ENCODE results near the gene IARS1.

GRCh38 chr9:92312887-92313623, 19.6 kb upstream of the IARS1 start:
- TF ChIP-seq CTCF (IDR thresholded peaks at IDR 0.05), result no peak
- no peak for TF ChIP-seq POLR2A (IDR thresholded peaks at IDR 0.05)
